GM12878 (cell line): Measurements from ENCODE around the gene PES1. TPM values are rescaled to one million over a fixed set of nuclear protein-coding genes. Genes with fewer than 3 reads are reported as not detected.
A peak's percentile ranks its signal among the peaks of the same experiment; 100 is the strongest.

Experiments
- ATAC-seq: fragments of 200-7000 bp; cut with Tn5 transposase; 3 replicates; pipeline ENCODE4 v1.9.1; 2020; ENCODE audit warnings: mild to moderate bottlenecking, moderate library complexity
- BruUV-seq: library from RNA; stranded (reverse); fragments of 400-500 nt; replicated peaks from 2 replicates; lab custom pipeline; 2021; lab: Mats Ljungman, UMichigan
- CTCF ChIA-PET: fragments of 300-600 bp; sonication (Branson Sonifier 250); formaldehyde crosslinking; extraction: SDS; loops from one replicate; lab custom pipeline; 2021; ENCODE audit warnings: inconsistent platforms; lab: Yijun Ruan, JAX
- POLR2A ChIA-PET: fragments of 350-600 bp; formaldehyde crosslinking; extraction: SDS; loops from one replicate; lab custom pipeline; 2021; ENCODE audit warnings: inconsistent platforms; lab: Charles Lee
- RAD21 ChIA-PET: fragments of 300-600 bp; sonication (Branson Sonifier 250); formaldehyde crosslinking; loops from one replicate; lab custom pipeline; 2023; ENCODE audit warnings: antibody characterized with exemption; ENCODE audit not compliant: unreplicated experiment; lab: Charles Lee
- SMC1A ChIA-PET: fragments of 300-600 bp; sonication (Branson Sonifier 250); formaldehyde crosslinking; loops from one replicate; lab custom pipeline; 2023; ENCODE audit not compliant: unreplicated experiment, uncharacterized antibody; lab: Charles Lee
- DNase-seq: peaks from one replicate; pipeline ENCODE4 v3.0.0-alpha.2; 2011; ENCODE audit warnings: low read depth, low spot score
- FAIRE-seq: peaks from 3 replicates; lab custom pipeline; 2011; peaks lifted over from hg19 to GRCh38; lab: Jason Lieb, UNC
- H2AFZ ChIP-seq: 2 replicates; pipeline ENCODE4 v1.6.0; 2011; ENCODE audit warnings: low read depth, low read length, control low read depth; ENCODE audit not compliant: control insufficient read depth
- H3K27ac ChIP-seq: 2 replicates; pipeline ENCODE4 v1.5.1; 2011; ENCODE audit warnings: control low read depth; ENCODE audit not compliant: control insufficient read depth, insufficient read depth
- H3K27me3 ChIP-seq, 2 experiments: replicated peaks in 1 of 2; 2 replicates each; pipeline versions ENCODE4 v1.6.0 to v1.6.1; 2011; ENCODE audit warnings: low read length in 1 of 2; ENCODE audit not compliant: control insufficient read depth in 2 of 2, insufficient read depth in 2 of 2
- H3K36me3 ChIP-seq, 2 experiments: 2 replicates each; pipeline ENCODE4 v1.5.1; 2011; ENCODE audit warnings: low read length in 1 of 2; ENCODE audit not compliant: control insufficient read depth in 2 of 2, insufficient read depth in 2 of 2
- H3K4me1 ChIP-seq: 2 replicates; pipeline ENCODE4 v1.6.1; 2011; ENCODE audit warnings: mild to moderate bottlenecking, low read length, moderate library complexity, mixed read lengths; ENCODE audit not compliant: control insufficient read depth, insufficient read depth
- H3K4me2 ChIP-seq: 2 replicates; pipeline ENCODE4 v1.6.0; 2011; ENCODE audit warnings: control low read depth; ENCODE audit not compliant: control insufficient read depth, insufficient read depth
- H3K4me3 ChIP-seq: fragments of 200-600 bp; sonication (generic); 2 replicates; pipeline ENCODE4 v1.5.1; 2016
- H3K79me2 ChIP-seq: 2 replicates; pipeline ENCODE4 v1.6.0; 2011; ENCODE audit warnings: low read length; ENCODE audit not compliant: control insufficient read depth, insufficient read depth
- H3K9ac ChIP-seq: 2 replicates; pipeline ENCODE4 v1.8.0; 2011; ENCODE audit warnings: low read length, control low read depth, mixed read lengths; ENCODE audit not compliant: control insufficient read depth, insufficient read depth
- H3K9me3 ChIP-seq: replicated peaks from 3 replicates; pipeline ENCODE4 v1.5.1; 2011; ENCODE audit warnings: mild to moderate bottlenecking, low read length; ENCODE audit not compliant: control insufficient read depth, insufficient read depth
- H4K20me1 ChIP-seq: 2 replicates; pipeline ENCODE4 v1.6.0; 2011; ENCODE audit not compliant: control insufficient read depth, insufficient read depth
- BHLHE40 ChIP-seq, 2 experiments: fragments of 450-650 bp in 1 of 2; IDR thresholded peaks; 2 replicates each; pipeline ENCODE4 v1.6.1; 2011 to 2017; ENCODE audit warnings: low read depth in 2 of 2, borderline replicate concordance in 1 of 2, improper control_type of control experiment in 1 of 2, low read length in 1 of 2, mild to moderate bottlenecking in 1 of 2
- CREM ChIP-seq: IDR thresholded peaks from 2 replicates; pipeline ENCODE4 v1.6.1; 2014; ENCODE audit warnings: antibody characterized with exemption, low read depth
- EED ChIP-seq: sonication (generic); IDR thresholded peaks from 2 replicates; pipeline ENCODE4 v1.6.1; 2016; ENCODE audit warnings: antibody characterized with exemption, low read depth
- NBN ChIP-seq: fragments of 450-650 bp; IDR thresholded peaks from 2 replicates; pipeline ENCODE4 v1.6.1; 2016
- SIN3A ChIP-seq: IDR thresholded peaks from 2 replicates; pipeline ENCODE4 v1.6.1; 2012; ENCODE audit warnings: low read depth, low read length, improper control_type of control experiment
- SMARCA5 ChIP-seq: fragments of 450-650 bp; IDR thresholded peaks from 2 replicates; pipeline ENCODE4 v1.6.1; 2017; ENCODE audit warnings: mild to moderate bottlenecking
- SMC3 ChIP-seq: IDR thresholded peaks from 2 replicates; pipeline ENCODE4 v1.6.1; 2011; ENCODE audit warnings: low read length, improper control_type of control experiment, borderline replicate concordance
- SP1 ChIP-seq: IDR thresholded peaks from one replicate; pipeline ENCODE4 v1.6.1; 2011; ENCODE audit warnings: low read depth, low read length
- STAT1 ChIP-seq: fragments of 450-650 bp; conservative IDR thresholded peaks from 2 replicates; pipeline ENCODE4 v1.6.1; 2014; ENCODE audit warnings: antibody characterized with exemption, mild to moderate bottlenecking
- YY1 ChIP-seq: IDR thresholded peaks from 2 replicates; pipeline ENCODE4 v1.6.1; 2011; ENCODE audit warnings: low read depth, mild to moderate bottlenecking, low read length
- WGBS: methylation state at CpG from one replicate; pipeline ENCODE4 v1.1.6; 2016; ENCODE audit warnings: low lambda C conversion rate; ENCODE audit not compliant: insufficient replicate concordance, insufficient coverage; ENCODE audit errors: missing lambda C conversion rate; 5-methylcytosine and 5-hydroxymethylcytosine counted together
- in situ Hi-C: fragments of 300-500 bp; cut with MboI; formaldehyde crosslinking; loops from 9 replicates; pipeline ENCODE4 v1.14.3; 2018; ENCODE audit warnings: mixed read lengths
- intact Hi-C: fragments of 100-400 bp; cut with micrococcal nuclease; formaldehyde crosslinking; loops from one replicate; pipeline ENCODE4 v1.14.2; 2022; ENCODE audit not compliant: unreplicated experiment
- polyA plus RNA-seq, 11 experiments: library from polyadenylated mRNA; depleted of rRNA in 4 of 11; unstranded in 6 of 11; stranded (reverse) in 5 of 11; fragments of >200 nt; fragmentation: Nextera tagmentation in 4 of 11; fragmentation: Illumina TruSeq in 1 of 11; extraction: Ambion mirVana in 4 of 11; extraction: Trizol in 1 of 11; gene quantifications; 1 replicate in 1 of 11; 2 replicates in 10 of 11; pipeline versions ENCODE4 v1.2.1 to v1.2.3, GENCODE V29; 2011 to 2016; ENCODE audit warnings: inconsistent platforms in 2 of 11, missing spikeins in 2 of 11, low read depth in 1 of 11
- total RNA-seq, 4 experiments: library from RNA; depleted of rRNA in 3 of 4; stranded (reverse); fragments of >200 nt in 3 of 4; fragmentation: Illumina TruSeq in 1 of 4; extraction: Trizol in 1 of 4; gene quantifications; 2 replicates each; pipeline versions ENCODE4 v1.2.1 to v1.2.3, GENCODE V29; 2013 to 2021
- TF ChIP-seq, protein P1 (sequence below), 3 experiments: IDR thresholded peaks in 2 of 3; conservative IDR thresholded peaks in 1 of 3; 2 replicates each; pipeline ENCODE4 v1.5.1; 2011; ENCODE audit warnings: low read depth in 3 of 3, low read length in 3 of 3, mild to moderate bottlenecking in 3 of 3, control low read depth in 2 of 3, moderate library complexity in 2 of 3, inconsistent platforms in 1 of 3, mixed read lengths in 1 of 3; ENCODE audit not compliant: control insufficient read depth in 2 of 3, insufficient read depth in 1 of 3; ENCODE audit errors: extremely low read depth in 1 of 3
- TF ChIP-seq, protein P2 (sequence below): fragments of 450-650 bp; IDR thresholded peaks from 2 replicates; pipeline ENCODE4 v1.6.1; 2017; ENCODE audit warnings: mild to moderate bottlenecking, low read depth, inconsistent platforms; ENCODE audit not compliant: poor library complexity, severe bottlenecking

The PES1 gene
- total and polyA plus RNA-seq, 10 of the 15 experiments (the other 5 are each of a cell fraction or from before 2014, with no cell fraction given) = 6.9 to 139 (median 106) TPM

DNA sequence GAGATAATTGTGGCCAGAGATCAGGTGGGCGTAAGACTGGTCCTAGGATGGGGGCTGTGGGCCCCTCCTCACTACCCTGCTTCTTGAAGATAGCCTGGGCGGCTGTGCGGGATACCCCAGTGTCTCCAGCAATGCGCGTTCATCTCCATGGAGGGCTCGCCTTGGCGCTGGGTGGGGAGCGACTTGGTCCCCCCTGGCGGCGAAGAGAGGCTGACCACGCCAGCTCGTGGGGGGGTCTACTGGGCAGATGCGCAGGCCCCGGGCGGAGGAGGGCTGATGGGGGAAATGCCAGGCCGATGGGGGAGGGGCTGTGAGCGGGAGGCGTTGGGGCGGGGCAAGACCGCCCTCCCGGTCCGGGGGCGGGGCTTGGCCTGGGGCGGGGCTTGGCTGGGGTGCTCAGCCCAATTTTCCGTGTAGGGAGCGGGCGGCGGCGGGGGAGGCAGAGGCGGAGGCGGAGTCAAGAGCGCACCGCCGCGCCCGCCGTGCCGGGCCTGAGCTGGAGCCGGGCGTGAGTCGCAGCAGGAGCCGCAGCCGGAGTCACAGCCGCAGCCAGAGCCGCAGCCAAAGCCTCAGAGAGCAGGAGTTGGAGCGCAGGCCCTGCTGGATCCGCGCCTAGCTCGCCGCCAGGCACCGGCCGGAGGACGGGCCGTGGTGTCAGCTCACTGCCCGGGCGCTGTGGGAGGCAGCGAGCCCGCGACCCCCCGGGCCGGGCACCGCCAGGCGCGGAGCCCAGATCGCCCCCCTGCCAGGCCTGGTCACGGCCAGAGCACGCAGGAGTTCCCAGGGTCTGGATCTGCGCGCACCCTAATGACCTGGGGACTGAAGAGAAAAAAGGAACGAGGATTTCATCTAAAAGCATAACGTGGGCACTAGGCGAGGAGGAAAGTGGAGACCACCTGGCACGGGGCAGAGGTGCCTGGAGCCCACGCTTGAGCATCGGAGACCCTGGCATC, 43.8 kb upstream of the PES1 start, which contains the start of gene SLC35E4 (continued):
- TF ChIP-seq, protein P1, sequence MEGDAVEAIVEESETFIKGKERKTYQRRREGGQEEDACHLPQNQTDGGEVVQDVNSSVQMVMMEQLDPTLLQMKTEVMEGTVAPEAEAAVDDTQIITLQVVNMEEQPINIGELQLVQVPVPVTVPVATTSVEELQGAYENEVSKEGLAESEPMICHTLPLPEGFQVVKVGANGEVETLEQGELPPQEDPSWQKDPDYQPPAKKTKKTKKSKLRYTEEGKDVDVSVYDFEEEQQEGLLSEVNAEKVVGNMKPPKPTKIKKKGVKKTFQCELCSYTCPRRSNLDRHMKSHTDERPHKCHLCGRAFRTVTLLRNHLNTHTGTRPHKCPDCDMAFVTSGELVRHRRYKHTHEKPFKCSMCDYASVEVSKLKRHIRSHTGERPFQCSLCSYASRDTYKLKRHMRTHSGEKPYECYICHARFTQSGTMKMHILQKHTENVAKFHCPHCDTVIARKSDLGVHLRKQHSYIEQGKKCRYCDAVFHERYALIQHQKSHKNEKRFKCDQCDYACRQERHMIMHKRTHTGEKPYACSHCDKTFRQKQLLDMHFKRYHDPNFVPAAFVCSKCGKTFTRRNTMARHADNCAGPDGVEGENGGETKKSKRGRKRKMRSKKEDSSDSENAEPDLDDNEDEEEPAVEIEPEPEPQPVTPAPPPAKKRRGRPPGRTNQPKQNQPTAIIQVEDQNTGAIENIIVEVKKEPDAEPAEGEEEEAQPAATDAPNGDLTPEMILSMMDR (IDR thresholded peaks at IDR 0.05 in 2 of 3, conservative IDR thresholded peaks at IDR 0.05 in 1 of 3; ENCODE audit: control insufficient read depth in 2 of 3, extremely low read depth in 1 of 3, insufficient read depth in 1 of 3, low read depth in 3 of 3, low read length in 3 of 3) = peak in 2 of 3 experiments; percentile 15 to 44; a peak in 3 of 6 replicates
- peak in 1 of 2 experiments; percentile 58; a peak in 2 of 4 replicates for TF ChIP-seq BHLHE40 (IDR thresholded peaks at IDR 0.05; ENCODE audit: borderline replicate concordance in 1 of 2, low read depth in 2 of 2, low read length in 1 of 2)

DNA sequence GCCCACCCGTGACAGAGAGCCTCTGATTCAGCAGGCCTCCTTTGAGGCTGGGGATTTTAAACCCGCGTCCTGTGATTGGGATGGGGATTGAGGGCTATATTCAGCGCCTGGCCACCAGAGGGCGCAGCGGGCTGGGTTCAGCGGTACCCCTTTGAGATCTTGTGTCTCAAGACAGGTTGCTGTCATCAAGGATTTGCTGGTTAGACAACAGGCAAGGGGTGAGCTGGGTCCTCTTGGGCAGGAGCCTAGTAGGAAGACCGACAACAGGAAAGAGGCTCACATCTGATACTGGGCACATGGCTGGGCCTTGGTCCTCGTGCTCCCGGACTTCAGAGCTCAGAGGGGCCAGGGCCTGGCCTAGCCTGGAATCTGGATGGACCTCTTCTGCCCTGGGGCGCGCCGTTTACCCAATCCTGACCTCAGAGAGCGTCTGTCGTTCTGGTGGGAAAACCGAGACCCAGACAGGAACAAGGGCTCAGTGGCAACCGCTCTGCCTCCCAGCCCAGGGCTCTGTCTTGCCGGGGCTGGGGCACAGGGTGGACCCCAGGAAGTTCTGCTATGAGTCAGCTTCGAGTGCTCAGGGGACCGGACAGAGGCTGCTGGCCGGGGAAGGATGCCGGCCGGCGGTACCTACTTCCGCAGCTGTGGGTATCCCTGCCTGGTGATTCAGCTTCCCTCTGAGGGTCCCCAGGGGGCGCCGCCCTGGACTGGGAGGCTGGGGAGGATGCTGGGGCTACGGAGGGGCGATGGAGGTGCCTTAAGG, 42.9 kb upstream of the PES1 start:
- ChIA-PET POLR2A (interaction anchor here (0.6 to 2.3 kb wide), 17 partner anchors 13 to 461 kb away, joined by 3 to 8 read pairs (median 4); partner anchors contain the start of gene TCN2), SMC1A (interaction anchor here (0.7 to 4.8 kb wide), 24 partner anchors 11 to 450 kb away, joined by 3 to 159 read pairs (median 4); partner anchors contain the start of genes DUSP18 and TCN2), RAD21 (interaction anchor here (0.6 to 4.3 kb wide), 27 partner anchors 15 to 880 kb away, joined by 3 to 165 read pairs (median 4); partner anchors contain the start of genes PES1, SMTN and TCN2), CTCF (interaction anchor here (0.6 to 4.5 kb wide), 46 partner anchors 10 to 595 kb away, joined by 3 to 243 read pairs (median 5); partner anchors contain the start of genes DUSP18, LIMK2, MTFP1 and OSBP2)
- in situ Hi-C loops (loop anchor here (5.0 to 25.0 kb wide), 2 partner anchors 123 to 278 kb away; no protein-coding TSS in a partner anchor), intact Hi-C loops (loop anchor here (1.0 to 10.0 kb wide), 5 partner anchors 33 to 450 kb away; partner anchors contain the start of genes DUSP18 and SMTN)
- no peaks in the 10 kb centered on the region; the same call in 2 of the 3 replicates for H3K9me3 ChIP-seq
- no peaks in the 10 kb centered on the region for H3K27me3 ChIP-seq
- peak; percentile 47 for DNase-seq
- H4K20me1 ChIP-seq = no peaks in the 10 kb centered on the region
- no peaks in the 10 kb centered on the region for H3K36me3 ChIP-seq
- whole genome bisulfite sequencing = under 1% methylated on average over 29 of the region's 29 CpGs
- H3K9ac ChIP-seq = peak overlapping the region; percentile 28; the same call in 1 of the 2 replicates
- FAIRE-seq = peak; percentile 95
- H3K79me2 ChIP-seq = peaks cover 8% of the 10 kb centered on the region
- no TSS peak for BruUV-seq
- H3K4me2 ChIP-seq = peak overlapping the region; percentile 92
- peak; percentile 70 for ATAC-seq
- peak overlapping the region; percentile 90 for H2AFZ ChIP-seq
- peaks cover 4% of the 10 kb centered on the region; the same call in 1 of the 2 replicates for H3K4me1 ChIP-seq
- peak overlapping the region; percentile 76 for H3K4me3 ChIP-seq
- H3K27ac ChIP-seq = peak overlapping the region; percentile 51
- peak; percentile 94 for TF ChIP-seq SMC3
- peak; percentile 74; the same call in 1 of the 2 replicates for TF ChIP-seq YY1
- TF ChIP-seq, protein P2, sequence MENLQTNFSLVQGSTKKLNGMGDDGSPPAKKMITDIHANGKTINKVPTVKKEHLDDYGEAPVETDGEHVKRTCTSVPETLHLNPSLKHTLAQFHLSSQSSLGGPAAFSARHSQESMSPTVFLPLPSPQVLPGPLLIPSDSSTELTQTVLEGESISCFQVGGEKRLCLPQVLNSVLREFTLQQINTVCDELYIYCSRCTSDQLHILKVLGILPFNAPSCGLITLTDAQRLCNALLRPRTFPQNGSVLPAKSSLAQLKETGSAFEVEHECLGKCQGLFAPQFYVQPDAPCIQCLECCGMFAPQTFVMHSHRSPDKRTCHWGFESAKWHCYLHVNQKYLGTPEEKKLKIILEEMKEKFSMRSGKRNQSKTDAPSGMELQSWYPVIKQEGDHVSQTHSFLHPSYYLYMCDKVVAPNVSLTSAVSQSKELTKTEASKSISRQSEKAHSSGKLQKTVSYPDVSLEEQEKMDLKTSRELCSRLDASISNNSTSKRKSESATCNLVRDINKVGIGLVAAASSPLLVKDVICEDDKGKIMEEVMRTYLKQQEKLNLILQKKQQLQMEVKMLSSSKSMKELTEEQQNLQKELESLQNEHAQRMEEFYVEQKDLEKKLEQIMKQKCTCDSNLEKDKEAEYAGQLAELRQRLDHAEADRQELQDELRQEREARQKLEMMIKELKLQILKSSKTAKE = peak; percentile 55
- TF ChIP-seq CREM = 0 out of 2 replicates have a peak, but pooled peaks have one; percentile 4
- TF ChIP-seq SIN3A = no peak
- peak; percentile 63; the same call in 1 of the 2 replicates for TF ChIP-seq SMARCA5
- TF ChIP-seq NBN = peak; percentile 48; the same call in 1 of the 2 replicates
- TF ChIP-seq SP1 = peak; percentile 8
- peak; percentile 85; the same call in 1 of the 2 replicates for TF ChIP-seq STAT1
- TF ChIP-seq EED = 0 out of 2 replicates have a peak, but pooled peaks have one; percentile 24
